GM12891 (cell line): Measurements from ENCODE around the gene GSTM3.

Experiments used
- PAX5 ChIP-seq: IDR thresholded peaks from 2 replicates; pipeline ENCODE4 v1.6.1; 2011; ENCODE audit warnings: low read length, moderate library complexity, mild to moderate bottlenecking; ENCODE audit not compliant: insufficient read depth, severe bottlenecking
- POLR2A ChIP-seq: IDR thresholded peaks from 2 replicates; pipeline ENCODE4 v1.6.1; 2011; ENCODE audit warnings: low read depth, low read length, control low read depth
- TAF1 ChIP-seq: IDR thresholded peaks from 2 replicates; pipeline ENCODE4 v1.6.1; 2011; ENCODE audit warnings: low read depth, low read length, control low read depth

DNA sequence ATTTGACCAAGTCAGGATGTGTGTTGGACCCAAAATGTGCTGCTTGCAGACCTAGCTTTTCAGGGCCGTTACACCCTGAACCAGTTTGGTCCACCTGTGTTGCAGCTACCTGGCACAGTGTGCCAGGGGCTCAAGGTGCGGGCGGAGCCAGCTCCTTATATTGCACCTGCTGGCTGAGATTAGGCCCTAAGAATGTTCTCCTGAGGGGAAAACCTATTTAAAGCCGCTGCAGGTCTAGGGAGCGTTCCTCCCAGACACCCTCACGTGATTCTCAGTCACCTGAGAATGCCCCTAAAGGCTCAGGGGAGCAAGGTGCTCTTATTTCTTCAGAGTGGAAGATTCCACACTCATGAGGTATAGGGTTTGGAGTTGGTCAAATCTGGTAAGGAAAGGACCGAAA, 12.0 kb downstream of the GSTM3 start:
- TF ChIP-seq POLR2A (no peak), PAX5 (no peak), TAF1 (no peak)
